HG02885 (cell line): ENCODE measurements around the gene RCBTB1.
A peak's percentile ranks its signal among the peaks of the same experiment; 100 is the strongest.
"Not testable (repeated sequence)": the region's sequence is repeated elsewhere in the genome, so short reads cannot be mapped to it uniquely, and the experiment has no call there.

Experiments
- ATAC-seq: cut with Tn5 transposase; IDR thresholded peaks from one replicate; pipeline ENCODE4 v1.9.1; 2021; ENCODE audit warnings: mild to moderate bottlenecking; ENCODE audit not compliant: unreplicated experiment, poor library complexity

Gene RCBTB1

GRCh38 chr13:49527123-49527522, 58.2 kb downstream of the RCBTB1 start:
- no peak for ATAC-seq

DNA sequence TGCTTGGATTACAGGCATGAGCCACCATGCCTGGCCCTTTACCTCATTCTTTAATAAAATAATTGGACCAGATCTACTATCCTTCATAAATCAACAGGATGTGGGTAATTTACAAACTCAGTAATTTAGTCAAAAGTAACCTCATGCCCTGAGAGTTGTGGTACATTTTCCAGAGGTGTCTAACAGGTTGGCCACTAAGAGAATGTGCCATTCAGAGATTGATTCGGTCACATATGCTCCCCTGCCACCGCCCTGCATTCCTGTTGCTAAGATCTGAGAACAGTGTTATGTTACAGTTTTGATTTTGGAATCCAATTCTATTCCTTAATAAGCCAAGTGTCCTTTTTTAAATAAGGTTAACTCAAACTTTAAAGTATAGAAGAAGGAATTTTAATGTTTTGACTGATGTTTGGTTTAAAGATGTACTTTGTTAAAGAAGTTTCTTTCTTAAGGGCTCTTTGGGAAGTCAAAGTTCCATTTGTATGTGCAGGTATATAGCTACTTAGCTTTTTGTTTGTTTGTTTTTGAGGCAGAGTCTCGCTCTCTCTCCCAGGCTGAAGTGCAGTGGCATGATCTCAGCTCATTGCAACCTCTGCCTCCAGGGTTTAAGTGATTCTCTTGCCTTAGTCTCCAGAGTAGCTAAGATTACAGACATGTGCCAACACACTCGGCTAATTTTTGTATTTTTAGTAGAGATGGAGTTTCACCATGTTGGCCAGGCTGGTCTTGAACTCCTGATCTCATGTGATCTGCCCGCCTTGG, 60.4 kb downstream of the RCBTB1 start:
- no peak for ATAC-seq

DNA sequence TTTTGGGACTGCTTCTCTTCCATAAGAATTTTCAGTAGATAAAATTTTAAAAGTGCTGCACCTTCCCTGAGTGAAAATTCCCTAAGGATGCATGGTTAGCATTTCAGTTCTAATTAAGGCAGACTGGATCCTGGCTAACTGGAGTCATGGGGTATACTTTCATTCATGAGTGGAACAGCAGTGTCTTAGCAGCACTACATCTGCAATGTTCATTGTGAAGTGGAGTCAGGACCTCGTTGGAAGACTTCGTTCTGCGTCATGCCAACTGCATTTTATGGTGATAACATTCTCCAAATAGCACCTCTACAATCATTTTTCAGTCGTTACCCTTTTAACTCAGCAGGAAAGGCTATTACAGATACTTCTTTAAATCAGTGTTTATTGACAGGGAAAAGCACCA, 64.1 kb downstream of the RCBTB1 start:
- ATAC-seq: no peak

DNA sequence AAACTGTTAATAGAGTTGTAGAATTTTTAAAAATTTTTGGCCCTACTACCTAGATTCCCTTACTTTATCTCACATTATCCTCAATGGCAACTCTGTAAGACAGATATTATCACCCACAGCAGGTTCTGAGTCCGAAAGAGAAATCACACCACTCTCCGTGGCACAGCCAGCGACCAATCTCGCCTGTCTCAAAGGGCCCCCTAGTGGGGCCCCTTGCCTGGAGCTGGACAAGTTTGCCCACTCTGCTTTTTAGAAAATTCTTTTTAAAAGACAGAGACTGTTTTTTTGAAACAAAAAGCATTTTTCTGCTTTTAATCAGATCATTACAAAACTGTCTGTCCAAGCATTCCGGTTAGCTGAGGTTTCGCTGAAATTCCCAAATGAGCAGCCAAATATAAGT, 67.9 kb downstream of the RCBTB1 start:
- no peak for ATAC-seq

GRCh38 chr13:49516467-49516866, 68.9 kb downstream of the RCBTB1 start:
- ATAC-seq: no peak

DNA sequence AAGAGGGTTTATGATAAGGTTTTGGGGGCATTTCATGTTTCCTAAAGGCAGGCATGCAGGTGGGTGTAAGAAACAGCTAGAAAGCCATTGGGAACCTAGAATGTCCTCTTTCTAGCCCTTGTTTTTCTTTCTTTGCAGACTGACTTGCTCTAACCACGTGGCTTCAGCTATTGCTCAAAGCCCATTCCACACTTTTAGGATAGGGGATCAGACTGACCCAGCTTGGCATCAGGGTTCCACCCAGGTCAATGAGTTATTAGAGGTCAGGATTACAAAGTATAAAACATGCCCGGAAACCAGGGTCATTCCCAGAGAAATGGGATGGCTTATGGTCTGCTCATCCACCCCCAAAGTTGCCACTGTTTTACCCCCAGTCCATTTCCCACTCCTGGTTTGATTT, 72.8 kb downstream of the RCBTB1 start:
- no peak for ATAC-seq

- no peak for ATAC-seq
These were observed 81.4 kb downstream of the RCBTB1 start for GRCh38 chr13:49503951-49504350.

DNA sequence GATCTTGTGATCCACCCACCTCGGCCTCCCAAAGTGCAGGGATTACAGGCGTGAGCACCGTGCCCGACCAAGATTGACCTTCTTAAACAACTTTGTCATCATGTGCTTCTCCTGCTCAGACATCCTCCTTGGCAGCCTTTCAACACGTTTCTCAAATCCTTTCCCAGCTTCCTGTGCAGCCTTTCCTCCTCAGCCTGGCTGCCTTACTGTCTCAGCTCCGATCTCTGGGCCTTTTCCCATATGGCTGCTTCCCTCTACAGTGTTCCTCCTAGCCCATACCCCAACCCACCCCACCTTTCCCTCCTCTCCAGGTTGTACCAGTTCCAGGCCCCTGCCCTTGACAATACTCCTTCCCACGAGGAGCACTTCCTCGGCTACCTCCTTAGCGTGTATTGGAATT, 82.4 kb downstream of the RCBTB1 start:
- no peak for ATAC-seq

DNA sequence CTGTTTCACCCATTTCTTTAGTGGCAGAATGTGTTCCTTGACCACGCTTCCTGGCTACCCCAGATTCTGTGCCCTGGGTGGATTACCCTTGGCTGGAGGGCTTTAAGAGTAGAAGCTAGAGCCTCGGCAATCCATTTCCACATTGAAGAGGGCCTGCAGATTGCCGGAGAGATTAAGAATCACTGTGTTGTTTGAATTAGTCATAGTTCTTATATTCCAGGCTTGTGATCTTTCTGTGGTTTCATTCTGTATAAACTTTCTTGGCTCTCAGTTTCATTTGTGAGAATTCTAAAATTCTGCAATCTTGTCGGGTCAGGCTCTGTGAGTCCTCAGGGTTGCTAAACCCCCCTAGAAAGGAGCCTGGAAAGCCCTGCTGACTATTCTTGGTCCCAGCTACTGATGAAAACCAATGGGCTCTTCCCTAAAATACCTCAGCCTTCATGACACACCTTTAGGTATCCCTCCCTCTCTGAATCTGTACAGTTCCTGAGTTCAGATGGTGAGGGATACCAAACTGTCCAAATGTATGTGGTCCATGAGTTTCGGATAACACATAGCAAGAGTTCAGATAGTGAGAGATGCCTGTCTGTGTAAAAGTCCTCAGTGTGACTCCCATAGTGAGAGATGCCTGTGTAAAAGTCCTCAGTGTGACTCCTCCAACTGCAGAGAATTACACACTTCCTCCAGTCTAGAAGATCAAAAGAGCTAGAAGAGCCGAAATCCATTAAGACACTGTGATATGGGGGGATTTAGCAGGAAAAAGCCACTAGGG, 85.3 kb downstream of the RCBTB1 start:
- ATAC-seq: no peak

GRCh38 chr13:49498206-49498605, 87.2 kb downstream of the RCBTB1 start:
- ATAC-seq: no peak

- no peak for ATAC-seq
These were observed 88.1 kb downstream of the RCBTB1 start for GRCh38 chr13:49497272-49497671.

- not testable (repeated sequence) for ATAC-seq
These were observed 88.5 kb downstream of the RCBTB1 start for GRCh38 chr13:49496837-49497236.

DNA sequence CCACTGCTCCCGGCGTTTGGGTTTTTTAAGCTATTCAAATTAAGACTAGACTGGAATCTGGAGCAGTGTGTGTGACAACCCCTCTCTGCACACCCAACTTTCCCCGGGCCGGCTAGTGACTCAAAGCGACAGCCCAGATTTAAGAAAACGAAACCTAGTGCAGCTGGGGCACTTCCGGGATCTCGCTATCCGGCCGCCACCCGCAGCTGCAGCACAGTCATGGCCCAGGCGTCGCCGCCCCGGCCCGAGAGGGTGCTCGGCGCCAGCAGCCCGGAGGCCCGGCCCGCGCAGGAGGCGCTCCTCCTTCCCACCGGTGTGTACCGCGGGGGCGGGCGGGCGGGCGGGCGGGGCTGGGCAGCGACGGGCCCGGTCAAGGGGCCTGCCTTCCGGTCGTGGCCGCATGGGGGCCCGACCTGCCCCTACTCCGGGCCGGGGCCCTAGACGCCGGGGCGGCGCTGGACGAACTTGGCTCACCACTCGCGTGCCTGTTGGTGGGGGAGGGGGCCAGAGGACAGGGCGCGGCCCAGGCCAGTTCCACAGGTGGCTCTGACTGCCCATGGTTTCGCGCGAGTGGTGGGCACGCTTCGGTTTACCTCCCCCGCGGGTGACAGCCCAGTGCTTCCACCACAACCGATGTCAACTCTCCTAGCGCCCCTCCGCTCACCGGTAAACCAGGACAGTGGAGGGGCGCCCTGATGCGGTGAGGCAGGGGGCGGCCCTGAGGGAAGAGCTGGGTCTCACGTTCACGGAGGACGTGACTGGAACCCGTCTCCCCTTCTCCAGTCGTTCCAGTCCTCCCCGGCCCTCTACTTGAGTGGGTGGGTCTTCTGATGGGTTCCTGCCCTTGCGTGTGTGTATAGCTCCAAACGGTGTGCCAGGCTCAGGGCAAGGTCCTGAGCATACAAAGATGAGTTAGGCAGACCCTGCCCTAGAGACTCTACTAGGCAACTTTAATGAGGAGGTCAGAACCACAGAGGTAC, 89.3 kb downstream of the RCBTB1 start, which contains the start of gene PHF11:
Gene PHF11 (plus strand): TSS at position 171 of the 980 bp plus-strand sequence. CDS start 49 bp downstream, at position 220.
- peak; percentile 87 for ATAC-seq

DNA sequence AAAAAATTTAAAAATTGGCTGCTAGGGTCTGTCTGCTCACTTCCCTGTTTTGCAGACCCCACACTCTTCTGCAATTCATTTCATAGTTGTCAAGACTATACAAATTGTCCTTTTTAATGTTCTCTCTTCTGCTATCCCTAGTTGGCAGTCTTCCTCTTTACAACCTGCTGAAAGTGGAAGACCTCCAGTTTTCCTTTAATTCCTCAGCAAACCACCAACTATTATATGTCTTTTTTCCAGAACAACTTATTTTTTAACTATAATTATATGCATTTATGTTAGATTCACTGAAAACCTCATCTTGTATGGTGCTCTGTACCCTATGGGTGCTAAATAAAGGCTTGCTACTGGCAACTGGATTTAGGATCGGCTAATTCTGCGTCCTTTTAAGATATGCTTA, 90.7 kb downstream of the RCBTB1 start:
- no peak for ATAC-seq

DNA sequence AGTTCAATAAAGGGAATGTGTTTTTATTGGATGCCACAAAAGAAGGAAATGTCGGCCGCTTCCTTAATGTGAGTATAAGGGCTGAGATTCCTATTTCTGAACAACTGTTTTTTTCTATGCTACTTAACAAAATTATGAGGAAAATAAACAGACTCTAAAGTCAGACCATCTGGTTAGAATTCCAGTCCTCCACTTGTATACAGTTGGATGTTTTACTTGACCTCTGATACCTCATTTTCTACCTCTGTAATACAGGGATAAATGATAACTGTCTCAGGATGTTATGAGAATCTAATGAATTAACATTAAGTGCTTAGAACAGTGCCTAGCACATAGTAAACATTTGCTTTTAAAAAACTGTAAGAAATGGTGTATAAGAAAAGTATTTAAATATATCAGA, 96.8 kb downstream of the RCBTB1 start:
- no peak for ATAC-seq
